Amniotic epithelial cell (primary cell): ENCODE data around the gene NOL9.
A peak's percentile ranks its signal among the peaks of the same experiment; 100 is the strongest.
"Not testable (repeated sequence)": the region's sequence is repeated elsewhere in the genome, so short reads cannot be mapped to it uniquely, and the experiment has no call there.

Experiments
- DNase-seq: peaks from one replicate; pipeline ENCODE4 v3.0.0-alpha.2; 2010; ENCODE audit warnings: low read depth

The NOL9 gene

DNA sequence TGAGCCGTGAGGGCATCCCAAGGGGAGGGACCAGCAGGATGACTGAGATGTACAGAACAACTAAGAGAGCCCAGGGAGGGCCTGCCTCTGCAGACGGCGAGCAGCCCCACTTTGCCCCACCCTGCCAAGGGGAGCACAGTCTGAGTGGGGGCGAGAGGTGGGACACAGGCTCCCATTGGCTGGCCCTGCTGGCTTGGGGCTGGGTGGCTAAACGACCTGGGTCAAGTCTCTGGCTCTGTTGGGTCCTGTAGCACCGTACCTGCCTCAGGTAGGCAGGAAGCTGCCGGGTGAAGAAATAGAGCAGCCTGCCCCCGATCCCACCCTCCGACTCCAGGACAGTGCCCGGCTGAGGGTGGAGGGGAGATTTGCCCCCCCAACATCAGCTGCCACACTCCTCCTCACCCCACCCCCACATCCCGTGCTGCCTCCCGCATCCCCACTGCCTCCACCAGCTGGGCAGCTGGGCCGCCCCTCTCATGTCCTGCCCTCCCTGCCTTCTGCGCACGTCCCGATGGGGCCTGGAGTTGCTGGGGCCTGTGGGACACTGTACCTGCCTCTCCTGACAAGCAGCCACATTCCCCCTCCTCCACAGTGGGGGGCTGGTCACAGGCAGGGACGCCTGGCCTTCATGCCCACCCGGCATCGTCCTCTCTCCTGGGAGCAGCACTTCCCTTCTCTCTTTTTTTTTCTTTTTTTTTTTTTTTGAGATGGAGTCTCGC lies 50.3 kb downstream of the NOL9 start:
- no peak for DNase-seq

- no peak for DNase-seq
These were observed 52.1 kb downstream of the NOL9 start for GRCh38 chr1:6502000-6502891.

GRCh38 chr1:6501279-6501813 lies 53.0 kb downstream of the NOL9 start:
- no peak for DNase-seq

DNA sequence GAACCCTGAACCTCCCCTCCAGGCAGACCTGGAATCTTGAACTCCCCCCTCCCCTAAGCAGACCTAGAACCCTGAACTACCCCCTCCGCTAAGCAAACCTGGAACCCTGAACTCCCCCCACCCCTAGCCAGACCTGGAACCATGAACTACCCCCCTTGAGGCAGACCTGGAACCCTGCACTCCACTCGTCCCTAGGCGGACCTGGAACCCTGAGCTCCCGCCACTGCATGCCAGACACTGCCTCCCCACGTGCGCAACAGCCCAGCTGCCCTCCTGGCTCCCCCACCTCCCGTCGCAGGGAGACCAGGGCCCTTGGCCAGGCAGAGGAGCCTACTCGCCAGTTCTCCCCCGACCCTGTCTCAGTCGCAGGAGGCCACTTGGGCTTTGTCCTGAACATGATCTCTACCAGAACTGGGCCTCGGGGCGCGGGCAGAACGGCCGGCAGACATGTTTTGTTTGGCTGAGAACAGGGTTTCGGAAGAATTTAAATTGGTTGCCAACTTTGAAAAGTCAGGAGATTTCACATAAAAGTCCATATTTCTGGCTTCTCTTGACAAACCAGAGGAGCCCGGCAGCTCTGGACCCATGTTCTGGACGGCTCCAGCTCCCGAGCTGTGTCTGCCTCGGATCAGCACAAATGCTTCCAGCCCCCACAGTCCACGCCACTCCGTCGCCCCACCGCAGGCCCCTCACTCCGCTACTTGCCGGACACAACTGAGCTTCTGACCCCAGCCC lies 53.6 kb downstream of the NOL9 start:
- no peak for DNase-seq

- no peak for DNase-seq
These were observed 55.0 kb downstream of the NOL9 start for GRCh38 chr1:6499296-6499695.

GRCh38 chr1:6498576-6499111 lies 55.7 kb downstream of the NOL9 start:
- no peak for DNase-seq

- no peak for DNase-seq
These were observed 56.3 kb downstream of the NOL9 start for GRCh38 chr1:6497867-6498575.

DNA sequence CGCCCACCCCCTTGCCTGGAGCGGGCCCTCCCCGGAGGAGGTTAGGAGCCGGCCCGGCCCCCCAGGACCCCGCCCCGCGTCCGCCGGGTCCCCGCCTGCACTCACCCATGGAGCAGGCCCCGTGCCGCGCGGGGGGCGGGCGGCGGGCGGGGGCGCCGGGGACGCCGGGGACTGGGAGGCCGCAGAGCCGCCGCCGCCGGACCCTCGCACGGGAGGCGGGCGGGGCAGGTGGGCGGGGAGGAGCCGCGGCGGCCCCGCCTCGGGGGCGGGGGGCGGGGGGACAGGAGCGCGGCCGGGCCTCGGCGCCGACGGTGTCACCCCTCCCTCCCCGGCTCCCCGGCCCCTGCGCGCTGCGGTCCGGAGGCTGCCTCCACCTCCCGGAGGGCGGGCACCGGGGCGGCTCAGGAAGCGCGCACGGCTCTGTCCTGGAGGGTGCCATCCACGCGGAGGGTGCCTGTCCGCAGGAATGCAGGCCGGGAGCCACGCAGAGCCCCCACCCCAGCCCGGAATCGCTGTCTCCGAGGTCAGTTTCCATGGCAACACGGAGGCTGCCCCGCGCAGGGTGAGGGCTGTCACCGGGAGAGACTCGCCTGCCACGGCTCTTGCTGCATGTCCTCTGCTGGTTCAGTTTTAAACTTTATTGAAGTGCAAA lies 57.0 kb downstream of the NOL9 start:
- DNase-seq, result no peak

- no peak for DNase-seq
These were observed 57.5 kb downstream of the NOL9 start for GRCh38 chr1:6496890-6497214.

DNA sequence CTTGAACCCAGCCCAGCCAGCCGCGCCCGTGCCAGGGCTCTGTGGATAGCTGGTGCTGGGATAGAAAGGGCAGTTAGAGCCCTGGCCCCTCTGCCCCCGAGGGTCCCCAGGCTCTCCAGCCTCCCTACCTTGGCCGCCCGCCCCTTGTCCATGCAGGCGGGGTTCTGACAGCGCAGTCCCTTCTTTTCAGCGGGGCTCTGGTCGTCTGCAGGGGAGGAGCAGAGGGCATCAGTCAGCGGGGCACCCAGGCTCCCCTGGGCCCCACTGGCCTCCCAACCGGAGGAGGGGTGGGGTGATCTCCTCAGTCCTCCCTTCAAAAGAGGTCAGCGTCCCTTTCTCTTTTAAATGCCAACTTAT lies 58.0 kb downstream of the NOL9 start:
- no peak for DNase-seq

DNA sequence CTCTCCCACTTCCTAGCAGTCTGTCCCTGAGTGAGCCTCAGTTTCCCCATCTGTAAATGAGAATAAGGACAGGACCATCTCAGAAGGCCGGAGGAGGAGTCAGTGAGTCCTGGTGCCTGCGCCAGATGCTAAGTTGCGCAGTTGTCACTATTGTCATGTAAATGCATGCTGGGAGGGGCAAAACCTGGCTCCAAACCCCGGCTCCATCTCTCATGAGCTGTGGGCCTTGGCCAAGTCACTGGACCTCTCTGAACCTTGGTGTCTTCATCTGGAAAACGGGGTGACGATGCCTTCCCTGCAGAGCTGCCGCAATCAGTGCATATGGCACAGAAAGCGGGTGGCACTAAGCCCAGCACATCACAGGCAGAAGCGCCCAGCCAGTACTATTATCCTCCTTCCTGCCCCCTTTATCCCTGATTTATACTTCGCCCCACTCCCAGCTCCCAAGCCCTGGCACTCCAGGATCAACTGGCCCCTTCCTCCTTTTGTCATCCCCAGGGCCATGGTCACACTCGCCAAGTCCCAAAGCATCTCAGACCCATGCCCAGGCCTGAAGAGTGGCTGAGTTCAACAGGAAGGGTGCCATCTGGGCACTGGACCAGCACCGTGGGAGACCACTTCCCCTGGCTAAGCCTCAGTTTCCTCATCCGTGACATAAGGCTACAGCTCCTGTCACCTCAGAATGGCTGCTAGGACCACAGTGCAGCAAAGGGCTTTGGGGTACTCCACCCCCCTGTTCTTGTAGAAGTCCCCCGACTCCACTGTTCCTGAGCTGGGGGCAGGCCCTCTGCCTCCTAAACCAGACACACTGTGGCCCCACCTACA lies 58.6 kb downstream of the NOL9 start:
- DNase-seq, result no peak

GRCh38 chr1:6495041-6495441 lies 59.3 kb downstream of the NOL9 start:
- no peak for DNase-seq

GRCh38 chr1:6494627-6495026 lies 59.7 kb downstream of the NOL9 start:
- DNase-seq, result no peak

DNA sequence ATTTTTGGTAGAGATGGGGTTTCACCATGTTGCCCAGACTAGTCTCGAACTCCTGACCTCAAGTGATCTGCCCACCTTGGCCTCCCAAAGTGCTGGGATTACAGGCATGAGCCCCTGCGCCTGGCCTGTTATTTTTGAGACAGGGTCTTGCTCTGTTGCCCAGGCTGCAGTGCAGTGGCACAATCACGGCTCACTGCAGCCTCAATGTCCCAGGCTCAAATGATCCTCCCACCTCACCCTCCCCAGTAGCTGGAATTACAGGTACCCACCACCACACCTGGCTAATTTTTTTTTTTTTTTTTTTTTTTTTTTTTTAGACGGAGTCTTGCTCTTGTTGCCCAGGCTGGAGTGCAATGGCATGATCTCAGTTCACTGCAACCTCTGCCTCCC lies 60.5 kb downstream of the NOL9 start:
- not testable (repeated sequence) for DNase-seq

- no peak for DNase-seq
These were observed 62.3 kb downstream of the NOL9 start for GRCh38 chr1:6491966-6492365.

DNA sequence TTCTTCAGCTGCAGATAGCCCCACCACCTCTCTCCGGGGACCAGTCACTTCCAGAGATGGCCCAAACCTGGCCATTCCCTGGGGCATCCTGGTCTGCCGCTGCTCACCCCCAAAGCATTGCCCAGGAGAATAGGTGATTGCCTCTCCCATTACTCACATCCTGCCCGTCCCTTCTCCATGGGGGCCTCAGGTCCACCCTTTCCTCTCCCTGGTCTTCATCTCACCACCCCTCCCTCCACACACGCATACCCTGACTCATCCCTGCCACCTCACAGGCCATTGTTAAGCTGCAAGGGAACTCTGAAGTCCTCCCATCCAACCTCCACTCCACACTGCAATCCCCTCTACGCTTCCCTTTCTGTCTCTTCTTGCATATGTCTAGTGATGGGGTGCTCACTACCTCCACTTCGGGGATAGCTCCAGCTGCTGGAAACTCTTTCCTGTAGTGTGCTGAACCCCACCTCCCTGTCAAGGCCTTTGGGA lies 62.8 kb downstream of the NOL9 start, which contains the start of gene PLEKHG5:
PLEKHG5 (minus strand) TSS at position 188 of the 483 bp plus-strand sequence. CDS start 14,096 bp downstream, outside the sequence.
- DNase-seq, result peak; percentile 41

- DNase-seq, result no peak
These were observed 63.2 kb downstream of the NOL9 start for GRCh38 chr1:6491081-6491449.

DNA sequence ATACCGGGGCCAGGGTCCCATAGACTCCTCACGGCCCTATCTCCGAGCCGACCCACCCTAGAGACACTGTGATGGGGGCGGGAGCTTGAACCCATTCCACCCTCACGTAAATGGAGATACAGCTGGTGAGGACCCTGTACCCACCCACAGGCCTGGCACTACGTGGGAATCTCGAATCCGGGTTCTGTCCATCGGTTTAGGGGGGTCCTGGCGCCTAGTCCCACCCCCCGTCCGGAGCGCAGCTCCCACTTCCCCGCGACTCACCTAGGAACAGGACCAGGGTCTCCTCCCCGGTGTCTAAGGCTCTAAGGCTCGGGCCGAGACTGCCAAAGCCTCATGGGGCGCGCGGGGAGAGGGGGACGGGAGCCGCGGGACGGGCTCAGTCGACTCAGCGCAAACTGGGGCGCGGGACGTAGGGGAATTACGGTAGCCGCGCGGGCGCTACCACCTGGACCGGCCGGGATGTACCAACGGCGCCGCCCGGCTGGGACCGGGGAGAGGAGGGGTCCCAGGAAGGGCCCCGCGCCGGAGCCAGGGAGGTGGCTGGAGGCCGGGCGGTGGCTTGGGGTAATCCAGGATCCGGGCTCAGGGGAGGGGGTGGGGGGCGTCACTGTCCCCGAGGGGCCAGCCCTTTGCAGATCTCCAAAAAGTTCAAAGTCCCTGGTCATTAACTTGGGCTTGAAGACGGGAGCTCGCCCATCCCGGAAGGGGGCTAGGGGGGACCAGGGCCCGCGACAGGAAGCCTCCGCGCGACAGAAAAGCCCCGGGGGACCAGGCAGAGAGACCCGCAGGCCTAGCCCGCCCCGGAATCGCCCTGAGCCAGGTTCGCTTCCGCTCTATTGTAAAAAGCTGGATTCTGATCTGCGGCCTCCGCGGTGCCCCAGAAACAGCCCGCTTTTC lies 63.9 kb downstream of the NOL9 start:
- DNase-seq, result peak; percentile 72

- peak; percentile 51 for DNase-seq
These were observed 64.5 kb downstream of the NOL9 start for GRCh38 chr1:6489799-6490180.
